HG03066 (cell line): Measurements from ENCODE around the gene PLIN5.
"Not testable (repeated sequence)": the region's sequence is repeated elsewhere in the genome, so short reads cannot be mapped to it uniquely, and the experiment has no call there.

Experiments used
- ATAC-seq: cut with Tn5 transposase; IDR thresholded peaks from one replicate; pipeline ENCODE4 v1.9.1; 2021; ENCODE audit warnings: low read depth; ENCODE audit not compliant: unreplicated experiment

Gene PLIN5

GRCh38 chr19:4570402-4570801 lies 35.4 kb upstream of the PLIN5 start:
- ATAC-seq, result no peak

GRCh38 chr19:4568886-4569285 lies 33.9 kb upstream of the PLIN5 start:
- no peak for ATAC-seq

- ATAC-seq, result no peak
Measured at GRCh38 chr19:4567584-4568071, 32.6 kb upstream of the PLIN5 start.

DNA sequence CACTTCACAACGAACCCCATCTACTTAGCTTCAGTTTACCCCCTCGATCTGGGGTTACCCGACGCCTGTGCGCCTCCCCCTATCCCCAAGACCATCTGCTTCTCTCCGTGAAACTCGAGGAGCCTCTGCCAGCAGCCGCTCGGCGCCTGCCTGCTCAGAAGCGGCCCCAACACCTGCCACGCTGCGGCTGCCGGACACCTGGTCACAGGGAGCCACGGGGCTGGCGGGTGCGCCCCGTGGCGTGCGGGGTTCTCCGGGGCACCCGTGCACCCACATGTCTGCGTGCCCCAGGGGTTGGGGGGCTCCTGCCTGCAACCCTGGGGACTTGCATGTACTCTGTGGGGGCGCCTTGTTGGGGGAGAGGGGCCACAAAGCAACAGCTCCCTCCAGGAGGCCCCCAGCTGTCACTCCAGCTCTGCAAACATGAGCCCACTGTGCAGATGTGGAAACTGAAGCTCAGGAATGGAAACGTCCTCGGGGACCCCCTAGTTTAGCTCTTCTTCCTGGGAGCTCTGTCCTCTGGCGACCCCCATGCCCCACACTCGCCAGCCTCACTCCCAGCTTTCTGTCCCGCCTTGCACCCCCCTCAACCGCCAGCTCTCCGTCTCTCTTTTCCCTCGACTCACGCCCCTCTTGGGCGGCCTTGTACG lies 31.5 kb upstream of the PLIN5 start:
- no peak for ATAC-seq

- ATAC-seq, result not testable (repeated sequence)
Measured at GRCh38 chr19:4563562-4563961, 28.5 kb upstream of the PLIN5 start.

- ATAC-seq, result not testable (repeated sequence)
Measured at GRCh38 chr19:4562085-4562484, 27.1 kb upstream of the PLIN5 start.

- ATAC-seq, result no peak
Measured at GRCh38 chr19:4559569-4559968, 24.5 kb upstream of the PLIN5 start, which contains the start of gene SEMA6B. SEMA6B (minus strand) TSS chr19:4559684; CDS start chr19:4558457, 1,227 bp downstream.

- no peak for ATAC-seq
Measured at GRCh38 chr19:4557971-4558941, 23.2 kb upstream of the PLIN5 start.

DNA sequence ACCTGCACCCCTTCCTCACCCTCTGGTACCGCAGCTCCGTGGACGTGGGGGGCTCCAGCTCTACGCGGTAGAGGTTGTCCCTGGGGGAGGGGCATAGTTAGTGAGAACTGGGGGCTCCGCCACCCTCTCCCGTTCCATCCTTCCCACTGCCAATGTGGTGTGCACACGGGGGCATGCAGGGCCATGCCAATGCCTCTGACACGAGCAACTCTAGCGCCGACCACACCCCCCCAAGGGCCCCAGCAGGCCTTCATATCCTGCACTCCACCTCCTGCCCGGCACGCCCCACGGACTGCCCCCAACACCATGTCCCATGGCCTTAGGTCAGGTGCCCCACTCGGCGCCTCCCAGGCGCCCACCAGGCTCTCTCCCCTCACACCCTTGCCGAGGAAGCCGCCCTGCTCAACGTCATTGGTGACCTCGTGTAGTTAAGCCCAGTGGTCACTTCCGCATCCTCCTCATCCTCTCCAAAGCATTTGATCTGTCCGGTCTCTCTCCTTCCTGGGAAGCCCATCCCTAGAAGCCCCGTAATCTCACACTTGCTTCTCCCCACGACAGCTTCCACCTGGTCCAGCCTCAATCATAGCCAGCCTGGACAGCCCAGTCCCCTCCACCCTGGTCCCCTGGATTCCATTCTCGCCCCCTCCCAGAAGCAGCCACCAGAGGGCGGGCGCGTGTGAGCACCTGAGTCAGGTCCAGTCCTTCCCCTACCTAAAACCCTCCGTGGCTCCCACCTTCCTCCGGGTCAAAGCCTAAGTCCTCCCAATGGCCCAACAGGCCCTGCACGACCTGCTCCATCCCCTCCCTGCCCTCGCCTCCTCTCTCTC lies 22.3 kb upstream of the PLIN5 start:
- no peak for ATAC-seq

DNA sequence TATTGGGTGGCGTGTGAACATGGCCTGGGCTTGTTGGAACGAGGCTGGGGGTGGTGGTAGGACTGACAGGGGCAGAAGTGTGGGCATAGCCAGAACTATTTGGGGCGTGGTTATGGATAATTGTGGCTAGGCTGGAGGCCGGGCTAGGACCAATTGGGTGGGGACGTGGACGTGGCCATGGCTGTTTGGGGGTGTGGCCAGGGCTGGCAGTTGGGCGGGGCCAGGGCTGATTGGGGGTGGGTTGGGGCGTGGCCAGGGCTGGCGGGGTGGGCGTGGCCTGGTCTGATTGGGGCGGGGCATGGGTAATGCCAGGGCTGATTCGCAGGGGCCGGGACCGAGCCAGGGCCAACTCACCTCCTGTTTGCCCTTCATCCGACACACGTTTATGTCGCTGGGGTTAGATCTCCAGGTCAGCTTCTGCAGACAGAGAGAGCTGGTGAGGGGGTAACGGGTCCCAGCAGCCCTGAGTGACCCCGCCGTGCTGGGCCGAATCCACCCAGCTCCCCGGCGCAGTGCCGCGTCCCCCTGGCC lies 21.6 kb upstream of the PLIN5 start:
- ATAC-seq, result no peak

DNA sequence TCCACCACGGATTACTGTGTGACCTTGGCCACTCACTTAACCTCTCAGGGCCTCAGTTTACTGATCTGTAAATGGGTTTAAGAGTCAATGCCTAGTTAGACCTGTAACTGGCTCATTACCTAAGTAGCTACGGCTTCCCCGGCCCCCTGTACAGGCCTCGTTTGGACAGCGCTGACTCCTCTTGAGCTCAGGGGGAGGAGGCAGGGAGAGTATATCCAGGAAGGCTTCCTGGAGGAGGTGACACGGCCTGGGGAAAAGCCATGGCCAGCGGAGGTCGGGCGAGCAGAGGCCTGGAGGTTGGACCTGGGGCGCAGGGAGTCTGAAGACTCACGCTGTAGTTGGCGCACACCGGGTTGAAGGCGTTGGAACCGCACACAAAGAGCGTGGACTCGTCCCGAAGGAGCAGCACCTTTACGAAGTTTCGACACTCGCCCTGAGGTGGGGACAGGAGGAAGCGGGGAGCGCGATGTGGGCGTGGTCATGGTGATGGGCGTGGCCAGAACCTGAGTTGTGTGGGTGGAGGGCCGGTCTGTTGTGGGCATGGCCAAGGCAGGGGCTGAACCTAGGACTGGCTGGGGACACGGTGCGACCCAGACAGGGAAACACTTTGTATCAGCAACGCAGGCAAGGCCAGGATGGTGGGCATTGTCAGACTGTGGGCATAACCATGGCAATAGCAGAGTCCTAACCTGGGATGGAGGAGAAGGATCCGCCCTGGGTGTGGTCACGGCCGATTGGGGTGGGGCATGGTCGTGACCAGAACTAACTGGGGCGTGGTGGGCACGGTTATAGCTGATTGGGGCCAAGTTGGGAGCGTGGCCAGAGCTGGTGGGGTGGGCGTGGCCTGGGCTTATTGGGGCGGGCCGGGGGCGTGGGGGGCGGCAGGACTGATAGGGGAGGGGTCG lies 20.9 kb upstream of the PLIN5 start:
- ATAC-seq, result no peak

GRCh38 chr19:4554717-4555116 lies 19.7 kb upstream of the PLIN5 start:
- ATAC-seq, result no peak

DNA sequence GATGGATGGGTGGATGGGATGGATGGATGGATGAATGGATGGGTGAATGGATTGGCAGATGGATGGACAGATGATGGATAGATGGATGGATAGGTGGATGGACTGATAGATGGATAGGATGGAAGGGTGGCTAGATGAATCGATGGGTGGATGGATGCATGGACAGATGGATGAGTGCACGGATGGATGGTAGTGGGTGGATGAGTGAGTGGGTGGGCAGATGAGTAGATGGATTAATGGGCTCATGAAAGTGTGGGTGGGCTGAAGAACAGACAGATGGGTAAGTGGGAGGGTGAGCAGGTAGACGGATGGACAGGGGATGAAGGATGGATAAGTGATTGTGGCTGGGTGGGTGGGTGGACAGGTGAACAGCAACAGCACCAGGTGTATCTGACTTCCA lies 18.8 kb upstream of the PLIN5 start:
- no peak for ATAC-seq

DNA sequence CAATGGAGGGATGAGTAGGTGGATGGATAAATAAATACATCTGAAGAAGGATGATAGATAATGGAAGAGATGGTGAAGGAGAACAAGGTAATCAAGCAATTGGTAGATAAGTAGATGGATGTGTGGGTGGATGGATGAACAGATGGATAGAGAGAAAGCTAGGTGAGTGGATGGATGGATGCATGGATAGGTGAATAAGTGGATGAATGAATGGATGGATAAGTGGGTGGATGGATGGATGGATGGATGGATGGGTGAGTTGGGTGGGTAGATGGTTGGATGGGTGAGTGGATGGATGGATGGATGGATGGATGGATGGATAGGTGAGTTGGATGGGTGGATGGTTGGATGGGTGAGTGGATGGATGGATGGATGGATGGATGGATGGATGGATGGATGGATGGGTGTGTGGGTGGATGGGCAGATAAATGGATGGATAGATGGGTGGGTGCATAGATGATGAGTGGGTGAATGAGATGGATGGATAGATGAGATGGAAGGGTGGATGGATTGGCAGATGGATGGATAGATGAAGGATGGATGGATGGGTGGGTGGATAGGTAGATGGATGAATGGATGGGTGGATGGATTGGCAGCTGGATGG lies 18.2 kb upstream of the PLIN5 start:
- ATAC-seq, result no peak

DNA sequence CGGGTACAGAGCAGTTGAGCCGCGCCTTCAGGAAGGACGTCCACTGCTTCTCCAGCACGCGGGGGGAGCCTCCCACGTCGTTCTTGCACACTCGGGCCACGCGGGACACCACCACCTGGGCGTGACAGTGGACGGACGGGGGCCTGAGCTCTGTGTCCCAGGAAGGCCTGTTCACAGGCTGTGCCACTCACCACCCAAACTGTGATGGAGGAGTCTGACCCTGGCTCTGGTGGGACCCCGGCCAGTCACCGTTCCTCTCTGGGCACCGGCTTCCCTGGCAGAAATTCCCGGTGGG lies 17.4 kb upstream of the PLIN5 start:
- ATAC-seq, result no peak

DNA sequence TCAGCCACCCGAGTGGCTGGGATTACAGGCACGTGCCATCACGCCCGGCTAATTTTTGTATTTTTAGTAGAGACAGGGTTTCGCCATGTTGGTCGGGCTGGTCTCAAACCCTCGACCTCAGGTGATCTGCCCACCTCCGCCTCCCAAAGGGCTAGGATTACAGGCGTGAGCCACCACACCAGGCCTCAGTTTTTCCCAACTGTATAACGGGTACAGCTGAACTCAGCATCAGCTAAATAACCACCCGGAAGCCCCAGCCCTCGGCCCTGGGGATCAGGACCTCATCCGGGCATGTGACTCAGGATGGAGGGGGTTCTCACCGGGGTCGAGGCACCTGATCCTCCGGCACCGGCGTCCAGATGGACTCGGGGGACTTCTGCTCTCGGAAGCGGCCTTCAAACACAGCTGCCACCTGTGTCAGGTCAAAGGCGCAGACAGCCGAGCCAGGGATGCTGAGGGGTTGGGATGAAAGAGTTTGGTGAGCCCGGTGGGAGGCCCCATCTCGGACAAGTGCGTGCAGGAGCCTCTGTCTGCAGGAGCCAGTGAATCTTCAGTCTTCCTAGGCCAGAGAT lies 15.5 kb upstream of the PLIN5 start:
- no peak for ATAC-seq

GRCh38 chr19:4550018-4550417 lies 15.0 kb upstream of the PLIN5 start:
- ATAC-seq, result no peak

DNA sequence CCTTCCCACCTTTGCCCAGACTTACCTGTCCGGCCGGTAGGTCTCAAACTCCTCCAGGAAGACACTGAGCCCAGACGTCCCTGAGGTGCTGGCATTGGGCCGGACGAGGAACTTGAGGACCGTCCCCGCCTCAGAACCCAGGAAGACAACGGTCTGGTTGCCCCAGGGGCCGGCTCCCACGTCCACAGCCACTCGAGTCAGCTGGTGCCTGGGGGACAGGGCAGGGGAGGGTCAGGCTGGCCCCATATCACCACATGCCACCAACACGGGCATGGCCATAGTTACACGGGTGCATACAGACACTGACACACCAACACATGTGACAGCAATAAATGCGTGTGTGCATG lies 13.2 kb upstream of the PLIN5 start:
- no peak for ATAC-seq
